ENCODE measurements around the gene PDE4B. TPM values are rescaled to one million over a fixed set of nuclear protein-coding genes. Genes with fewer than 3 reads are reported as not detected.

Gene PDE4B
- total RNA-seq, 1 experiment from 2014 or later, result not detected

GRCh38 chr1:66237722-66238479 is 445.2 kb downstream of the PDE4B start:
- Histone ChIP-seq H3K4me1 (no peaks in the 10 kb centered on the region), H3K27me3 (replicated peaks; ENCODE audit: control insufficient read depth, insufficient read depth, low read length) (no peaks in the 10 kb centered on the region), H3K36me3 (ENCODE audit: control insufficient read depth, insufficient read depth, low read length) (no peaks in the 10 kb centered on the region), H3K4me3 (ENCODE audit: low read depth, low read length) (no peak overlapping the region), H3K9me3 (no peaks in the 10 kb centered on the region)
- BruUV-seq (replicated peaks), result no TSS peak
- DNase-seq, result no peak
- intact Hi-C loops (cut with micrococcal nuclease; ENCODE audit: unreplicated experiment), result no loop called here
- H3K27me3 Mint-ChIP-seq (ENCODE audit: insufficient read depth, unreplicated experiment), result peaks cover 11% of the 10 kb centered on the region
- H3K4me3 Mint-ChIP-seq (ENCODE audit: unreplicated experiment), result no peak overlapping the region
- H3K36me3 Mint-ChIP-seq (ENCODE audit: insufficient read depth, unreplicated experiment), result no peaks in the 10 kb centered on the region
- no peak overlapping the region for H3K27ac Mint-ChIP-seq (ENCODE audit: unreplicated experiment)
- CTCF ChIA-PET, result no interaction called here
- no peaks in the 10 kb centered on the region for H3K9me3 Mint-ChIP-seq (ENCODE audit: unreplicated experiment)
- POLR2A ChIA-PET, result no interaction called here
- no peak for TF ChIP-seq CTCF (IDR thresholded peaks at IDR 0.05; ENCODE audit: insufficient read depth in 1 of 2, low read depth in 1 of 2, low read length in 1 of 2, severe bottlenecking in 1 of 2, unreplicated experiment in 1 of 2)
- H3K4me1 Mint-ChIP-seq (ENCODE audit: low read depth, unreplicated experiment), result no peaks in the 10 kb centered on the region

GRCh38 chr1:66239834-66240233 is 447.1 kb downstream of the PDE4B start:
- BruUV-seq (replicated peaks), result no TSS peak
- Histone ChIP-seq H3K4me3 (ENCODE audit: low read depth, low read length) (no peak overlapping the region), H3K36me3 (ENCODE audit: control insufficient read depth, insufficient read depth, low read length) (no peaks in the 10 kb centered on the region), H3K4me1 (no peaks in the 10 kb centered on the region), H3K9me3 (no peaks in the 10 kb centered on the region), H3K27me3 (replicated peaks; ENCODE audit: control insufficient read depth, insufficient read depth, low read length) (no peaks in the 10 kb centered on the region)
- CTCF ChIA-PET, result no interaction called here
- Mint-ChIP-seq H3K9me3 (ENCODE audit: unreplicated experiment) (no peaks in the 10 kb centered on the region), H3K27ac (ENCODE audit: unreplicated experiment) (no peak overlapping the region), H3K4me3 (ENCODE audit: unreplicated experiment) (no peak overlapping the region), H3K27me3 (ENCODE audit: insufficient read depth, unreplicated experiment) (peaks cover 9% of the 10 kb centered on the region), H3K4me1 (ENCODE audit: low read depth, unreplicated experiment) (no peaks in the 10 kb centered on the region), H3K36me3 (ENCODE audit: insufficient read depth, unreplicated experiment) (no peaks in the 10 kb centered on the region)
- TF ChIP-seq CTCF (IDR thresholded peaks at IDR 0.05; ENCODE audit: insufficient read depth in 1 of 2, low read depth in 1 of 2, low read length in 1 of 2, severe bottlenecking in 1 of 2, unreplicated experiment in 1 of 2), result no peak
- DNase-seq, result no peak
- intact Hi-C loops (cut with micrococcal nuclease; ENCODE audit: unreplicated experiment), result loop anchor here (5.0 to 10.0 kb wide), 3 partner anchors 185 to 1003 kb away; no protein-coding TSS in a partner anchor
- POLR2A ChIA-PET, result no interaction called here

GRCh38 chr1:66240491-66241484 is 448.1 kb downstream of the PDE4B start:
- Mint-ChIP-seq H3K36me3 (ENCODE audit: insufficient read depth, unreplicated experiment) (no peaks in the 10 kb centered on the region), H3K27ac (ENCODE audit: unreplicated experiment) (no peak overlapping the region), H3K4me3 (ENCODE audit: unreplicated experiment) (no peak overlapping the region), H3K27me3 (ENCODE audit: insufficient read depth, unreplicated experiment) (peaks cover 9% of the 10 kb centered on the region), H3K9me3 (ENCODE audit: unreplicated experiment) (no peaks in the 10 kb centered on the region), H3K4me1 (ENCODE audit: low read depth, unreplicated experiment) (no peaks in the 10 kb centered on the region)
- no peaks in the 10 kb centered on the region for H3K4me1 ChIP-seq
- ChIA-PET POLR2A (no interaction called here), CTCF (interaction anchor here (0.6 to 1.2 kb wide), 2 partner anchors 223 to 1568 kb away, joined by 3 read pairs; no protein-coding TSS in a partner anchor)
- DNase-seq, result no peak
- H3K4me3 ChIP-seq (ENCODE audit: low read depth, low read length), result no peak overlapping the region
- no peaks in the 10 kb centered on the region for H3K36me3 ChIP-seq (ENCODE audit: control insufficient read depth, insufficient read depth, low read length)
- intact Hi-C loops (cut with micrococcal nuclease; ENCODE audit: unreplicated experiment), result loop anchor here (5.0 to 10.0 kb wide), 3 partner anchors 186 to 1003 kb away; no protein-coding TSS in a partner anchor
- no peaks in the 10 kb centered on the region for H3K9me3 ChIP-seq
- BruUV-seq (replicated peaks), result no TSS peak
- no peaks in the 10 kb centered on the region for H3K27me3 ChIP-seq (replicated peaks; ENCODE audit: control insufficient read depth, insufficient read depth, low read length)
- no peak for TF ChIP-seq CTCF (IDR thresholded peaks at IDR 0.05; ENCODE audit: insufficient read depth in 1 of 2, low read depth in 1 of 2, low read length in 1 of 2, severe bottlenecking in 1 of 2, unreplicated experiment in 1 of 2)
